ENCODE measurements around the gene PRR27.

PRR27 gene

GRCh38 chr4:70182517-70183167 lies 28.6 kb downstream of the PRR27 start:
- no peak for TF ChIP-seq CTCF (IDR thresholded peaks at IDR 0.05; ENCODE audit: low read length, missing control alignments)
- DNase-seq (ENCODE audit: low read depth), result no peak
- H3K4me3 ChIP-seq (replicated peaks; ENCODE audit: low read depth, low read length), result no peak overlapping the region

GRCh38 chr4:70183168-70183939 lies 29.3 kb downstream of the PRR27 start:
- peak; percentile 81 for TF ChIP-seq CTCF (IDR thresholded peaks at IDR 0.05; ENCODE audit: low read length, missing control alignments)
- H3K4me3 ChIP-seq (replicated peaks; ENCODE audit: low read depth, low read length), result no peak overlapping the region
- peak; percentile 78 for DNase-seq (ENCODE audit: low read depth)

- H3K4me3 ChIP-seq (replicated peaks; ENCODE audit: low read depth, low read length), result no peak overlapping the region
- TF ChIP-seq CTCF (IDR thresholded peaks at IDR 0.05; ENCODE audit: low read length, missing control alignments), result no peak
- no peak for DNase-seq (ENCODE audit: low read depth)
Observed at GRCh38 chr4:70183940-70184246, 29.9 kb downstream of the PRR27 start.

- H3K4me3 ChIP-seq (replicated peaks; ENCODE audit: low read depth, low read length), result no peak overlapping the region
- no peak for DNase-seq (ENCODE audit: low read depth)
- no peak for TF ChIP-seq CTCF (IDR thresholded peaks at IDR 0.05; ENCODE audit: low read length, missing control alignments)
Observed at GRCh38 chr4:70187216-70187615, 33.2 kb downstream of the PRR27 start.

GRCh38 chr4:70190579-70190978 lies 36.5 kb downstream of the PRR27 start:
- H3K4me3 ChIP-seq (replicated peaks; ENCODE audit: low read depth, low read length), result no peak overlapping the region
- no peak for DNase-seq (ENCODE audit: low read depth)
- no peak for TF ChIP-seq CTCF (IDR thresholded peaks at IDR 0.05; ENCODE audit: low read length, missing control alignments)

GRCh38 chr4:70191647-70192046 lies 37.6 kb downstream of the PRR27 start:
- no peak for TF ChIP-seq CTCF (IDR thresholded peaks at IDR 0.05; ENCODE audit: low read length, missing control alignments)
- DNase-seq (ENCODE audit: low read depth), result no peak
- H3K4me3 ChIP-seq (replicated peaks; ENCODE audit: low read depth, low read length), result no peak overlapping the region

- no peak overlapping the region for H3K4me3 ChIP-seq (replicated peaks; ENCODE audit: low read depth, low read length)
- no peak for DNase-seq (ENCODE audit: low read depth)
- no peak for TF ChIP-seq CTCF (IDR thresholded peaks at IDR 0.05; ENCODE audit: low read length, missing control alignments)
Observed at GRCh38 chr4:70192895-70193294, 38.9 kb downstream of the PRR27 start.

Measured in fibroblast of pulmonary artery (primary cell).